GM19240 (cell line): Measurements from ENCODE around the gene TENM3.

Experiments used
- DNase-seq: peaks from one replicate; pipeline ENCODE4 v3.0.0; 2011; ENCODE audit warnings: low spot score; ENCODE audit not compliant: insufficient read length

TENM3 gene

DNA sequence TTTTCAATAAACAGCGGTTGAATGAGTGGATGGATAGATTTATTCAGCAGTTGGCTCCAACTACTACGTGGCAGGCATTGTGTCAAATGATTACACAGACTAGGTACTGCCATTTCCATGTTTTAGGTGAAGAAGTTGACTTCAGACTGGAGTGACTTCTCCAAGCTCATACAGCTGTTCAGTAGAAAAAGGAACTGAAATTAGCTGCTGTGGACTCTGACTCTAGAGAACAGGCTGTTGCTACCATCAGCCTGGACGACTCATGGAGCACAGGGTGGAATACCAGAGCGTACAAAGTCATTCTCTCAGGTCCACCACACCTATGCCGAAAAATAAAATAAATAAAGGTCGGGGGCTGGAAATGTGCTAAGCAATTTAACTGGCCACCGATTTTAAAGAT lies 45.3 kb downstream of the TENM3 start:
- DNase-seq, result no peak

DNA sequence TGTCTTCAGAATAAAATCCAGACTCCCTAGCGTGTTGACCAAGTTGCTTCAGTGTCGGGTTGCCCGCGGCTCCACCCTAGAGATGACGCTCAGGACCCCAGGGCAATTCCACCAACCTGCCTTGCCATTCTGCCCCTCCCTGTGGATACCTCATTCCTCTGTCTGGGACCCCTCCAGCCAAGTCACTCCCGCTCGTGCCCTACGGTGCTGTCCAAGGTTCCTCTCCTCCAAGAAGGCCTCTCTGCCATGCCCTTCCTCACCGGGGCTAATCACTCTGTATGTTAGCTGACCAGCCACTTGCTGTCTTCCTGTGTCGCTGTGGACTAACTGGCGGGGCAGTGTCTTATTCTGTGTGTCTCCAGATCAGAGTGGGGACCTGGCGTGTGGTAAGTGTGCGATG lies 46.6 kb downstream of the TENM3 start:
- DNase-seq, result no peak

DNA sequence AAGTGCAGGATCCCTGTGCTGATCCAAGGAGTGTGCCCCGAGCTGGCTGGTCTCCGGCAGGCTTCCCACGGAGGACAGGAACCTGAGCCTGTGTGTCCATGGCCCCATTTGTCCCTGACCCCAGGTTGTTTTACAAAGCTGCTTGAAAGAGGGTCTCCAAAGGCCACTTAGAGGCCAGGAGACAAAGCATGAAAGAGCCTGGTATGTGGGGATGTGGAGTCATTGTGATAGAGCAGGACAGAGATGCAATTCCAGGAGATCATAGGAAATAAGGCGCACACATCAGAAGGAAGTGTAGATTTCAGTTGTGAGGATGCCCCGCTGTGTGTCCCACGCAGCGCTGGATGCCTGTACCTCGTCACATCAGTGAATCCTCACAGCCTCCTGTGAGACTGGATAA lies 48.0 kb downstream of the TENM3 start:
- DNase-seq, result no peak

DNA sequence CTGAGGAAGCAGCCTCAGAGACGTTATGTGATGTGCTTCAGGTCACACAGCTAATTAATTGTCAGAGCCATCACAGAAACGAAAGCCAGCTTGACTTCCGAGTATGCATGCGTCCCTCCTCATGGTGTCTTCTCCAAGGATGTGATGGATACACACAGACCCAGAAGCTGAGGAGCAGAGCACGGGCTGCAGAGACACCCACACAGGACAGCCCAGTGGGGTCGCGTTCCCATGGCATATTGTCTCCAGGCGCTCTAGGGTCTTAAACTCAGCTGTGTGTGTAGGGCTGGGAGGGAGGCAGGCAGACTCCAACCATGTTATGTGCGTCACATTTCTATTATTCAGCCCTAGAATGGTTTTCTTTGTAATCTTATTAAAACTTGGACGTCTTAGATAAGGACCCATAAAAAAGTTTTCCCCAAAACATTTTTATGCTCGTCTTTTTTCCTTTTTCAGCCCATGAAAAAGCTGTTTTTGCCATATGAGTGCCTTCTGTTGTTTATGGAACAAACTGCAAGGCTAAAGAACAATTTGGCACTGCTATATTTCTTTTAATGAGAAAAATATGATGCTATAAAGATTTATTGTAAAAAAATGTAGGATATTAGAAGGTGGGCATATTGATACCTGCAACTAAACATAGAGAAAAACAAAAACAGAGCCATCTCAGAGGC lies 48.5 kb downstream of the TENM3 start:
- no peak for DNase-seq

DNA sequence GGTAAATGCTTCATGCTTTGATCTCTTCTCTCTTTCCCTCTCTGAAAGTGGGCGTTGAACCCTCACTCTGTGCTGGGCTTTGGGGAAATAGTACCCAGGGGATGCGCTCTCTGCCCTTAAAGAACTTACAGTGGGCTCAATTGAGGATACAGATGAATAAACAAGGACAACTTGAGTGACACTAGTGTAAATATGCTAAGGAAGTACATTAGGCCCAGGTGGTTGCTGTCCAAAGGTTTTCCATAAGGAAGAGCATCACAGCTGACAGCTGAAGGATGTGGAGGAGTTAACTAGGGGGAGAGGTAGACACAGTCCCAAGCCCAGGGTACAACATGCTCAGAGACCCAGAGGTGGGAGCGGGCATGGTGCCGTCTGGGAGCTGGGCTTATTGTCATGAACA lies 49.4 kb downstream of the TENM3 start:
- DNase-seq, result no peak

DNA sequence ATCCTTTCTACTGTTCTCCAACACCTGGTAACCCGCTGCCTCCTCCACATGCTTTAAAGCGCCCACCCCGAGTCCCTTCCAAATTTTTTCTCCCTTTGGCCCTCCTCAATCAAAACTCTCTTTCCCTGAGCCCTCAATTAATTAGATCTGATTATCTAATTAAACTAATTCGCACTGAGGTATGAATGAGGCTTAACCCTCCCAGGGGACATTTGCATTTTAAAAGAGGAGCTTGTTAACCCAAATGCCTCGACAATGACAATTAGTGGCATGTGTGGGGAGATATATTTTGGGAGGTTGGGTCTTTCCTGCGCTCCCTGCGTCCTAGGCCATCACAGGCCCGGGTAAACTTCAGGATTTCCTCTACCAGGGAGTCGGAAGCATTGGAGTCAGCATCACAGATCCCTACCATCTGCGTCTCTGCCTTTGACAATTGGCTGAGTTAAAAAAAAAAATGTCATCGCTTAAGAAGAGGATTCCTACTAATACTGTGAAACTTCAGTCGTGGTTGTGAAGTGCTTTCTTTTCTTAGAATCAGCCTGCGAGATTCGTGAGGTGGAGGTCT lies 50.6 kb downstream of the TENM3 start:
- no peak for DNase-seq

DNA sequence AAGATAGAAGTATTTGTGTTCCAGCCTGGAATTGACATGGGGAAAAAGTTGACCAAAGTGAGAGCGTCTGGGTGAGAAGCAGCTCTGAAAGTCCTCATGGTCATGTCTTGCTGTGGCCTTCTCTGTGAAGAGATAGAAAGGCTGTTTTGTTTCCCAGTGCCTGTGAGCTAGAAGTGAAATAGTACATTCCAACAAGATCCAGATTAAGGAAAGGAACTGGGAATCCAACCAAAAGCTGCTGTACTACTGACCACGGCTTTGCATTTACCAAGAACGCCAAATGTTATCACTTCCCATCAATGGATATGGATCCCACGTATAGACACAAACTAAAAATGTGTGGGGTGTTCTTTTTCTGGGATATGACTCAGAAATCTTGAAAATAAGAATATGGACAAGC lies 51.2 kb downstream of the TENM3 start:
- DNase-seq, result no peak

DNA sequence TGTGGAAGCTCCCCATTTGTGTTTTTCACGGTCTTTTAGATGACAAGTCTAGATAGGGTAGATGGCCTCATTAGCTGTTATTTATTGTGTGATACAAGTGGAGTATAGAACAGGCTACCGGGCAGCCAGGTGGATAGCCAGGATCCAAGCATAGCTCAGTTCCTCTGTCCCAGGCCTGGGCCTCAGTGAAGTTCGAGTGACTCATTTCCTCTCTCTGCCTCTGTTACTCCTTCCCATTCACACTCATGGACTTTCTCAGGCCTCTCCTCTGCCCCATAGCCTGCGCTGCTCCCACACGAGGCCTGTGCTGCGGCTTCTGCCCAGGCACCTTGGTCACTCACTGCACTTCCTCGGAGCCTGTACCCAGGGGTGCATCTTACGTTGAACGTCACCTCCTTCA lies 54.5 kb downstream of the TENM3 start:
- no peak for DNase-seq

DNA sequence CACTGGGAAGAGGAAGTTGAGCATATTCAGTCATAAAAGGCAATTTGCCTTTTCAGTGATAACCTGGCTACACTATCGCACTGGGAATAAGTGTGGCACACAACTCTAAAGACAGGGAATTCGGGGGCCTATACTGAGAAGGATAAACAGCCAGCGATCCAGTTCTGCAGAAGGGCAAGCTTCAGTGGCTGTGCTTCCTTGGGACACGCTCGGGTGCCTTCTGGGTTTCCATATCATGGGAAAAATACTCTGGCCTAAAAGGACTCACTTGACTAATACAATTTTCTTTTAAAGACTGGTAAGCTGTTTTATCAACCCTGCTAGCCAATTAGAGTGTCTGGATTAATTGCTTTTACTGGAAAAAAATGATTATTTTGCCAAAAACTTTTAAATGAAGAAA lies 58.5 kb downstream of the TENM3 start:
- no peak for DNase-seq

DNA sequence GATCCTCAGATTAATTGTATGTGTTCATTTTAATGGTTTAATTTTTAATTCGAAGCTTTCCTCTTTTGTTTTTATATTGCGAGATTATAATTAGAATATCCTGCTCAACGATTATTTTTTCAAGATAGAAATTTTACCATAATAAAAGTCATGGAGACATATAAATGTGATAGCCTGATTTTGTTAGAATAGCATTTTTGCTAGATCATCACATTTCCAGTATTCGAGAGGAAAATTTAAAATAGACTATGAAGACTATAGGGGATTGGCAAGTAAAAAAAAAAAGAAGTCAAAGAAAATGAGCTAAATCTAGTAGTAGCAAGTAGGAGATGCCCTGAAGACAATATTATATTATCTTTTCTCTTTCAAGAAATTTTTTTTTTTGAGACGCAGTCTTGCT lies 60.6 kb downstream of the TENM3 start:
- DNase-seq, result no peak

DNA sequence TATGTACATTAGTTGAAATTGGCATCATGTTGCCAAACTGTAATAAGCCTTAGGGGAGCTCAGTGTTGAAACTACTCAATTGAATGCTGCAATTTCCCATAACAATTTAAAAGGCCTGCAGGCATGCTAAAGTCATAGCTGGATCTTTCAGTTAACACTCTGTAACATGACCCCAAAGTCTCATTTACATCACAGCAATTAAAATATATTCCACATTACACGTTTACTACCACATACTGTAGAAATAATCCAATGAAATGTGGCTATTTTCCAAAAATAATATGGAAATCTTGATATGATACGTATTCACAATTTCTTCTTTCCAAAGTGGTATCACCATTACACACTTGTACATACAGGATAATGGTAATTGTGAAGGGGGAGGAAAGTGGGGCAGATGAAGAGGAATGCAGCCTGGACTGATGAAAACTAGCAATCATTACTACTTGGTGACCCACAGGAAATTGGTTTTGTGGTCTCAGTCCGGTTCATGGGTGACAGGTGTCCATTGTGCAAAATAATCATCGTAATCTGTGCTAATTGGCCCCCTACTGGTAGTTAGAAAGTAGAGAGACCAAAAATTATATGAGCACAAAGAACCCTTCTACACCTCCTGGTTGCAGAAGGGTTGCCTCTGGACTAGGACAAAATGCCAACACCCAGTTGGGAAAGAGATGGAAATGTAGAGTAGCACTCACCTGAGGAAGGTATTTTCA lies 63.7 kb downstream of the TENM3 start:
- no peak for DNase-seq

DNA sequence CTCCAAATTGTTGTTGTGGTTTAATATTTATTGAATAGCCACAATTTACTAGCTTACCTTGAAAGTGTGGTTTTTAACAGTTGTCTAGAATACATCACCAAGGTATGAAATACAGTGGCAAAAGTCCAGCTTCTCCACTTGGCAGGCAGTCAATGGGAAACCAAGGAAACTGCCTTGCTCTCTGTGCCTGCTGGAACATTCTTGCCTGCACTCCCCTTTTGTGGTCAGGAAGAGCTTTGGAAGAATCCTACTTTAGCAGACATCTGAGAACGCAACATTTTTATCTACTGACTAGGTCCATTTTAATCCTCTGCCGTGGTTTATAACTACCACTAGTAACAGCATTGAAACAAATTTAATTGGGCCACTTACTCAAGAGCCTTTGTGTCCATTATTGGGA lies 64.5 kb downstream of the TENM3 start:
- DNase-seq, result no peak

DNA sequence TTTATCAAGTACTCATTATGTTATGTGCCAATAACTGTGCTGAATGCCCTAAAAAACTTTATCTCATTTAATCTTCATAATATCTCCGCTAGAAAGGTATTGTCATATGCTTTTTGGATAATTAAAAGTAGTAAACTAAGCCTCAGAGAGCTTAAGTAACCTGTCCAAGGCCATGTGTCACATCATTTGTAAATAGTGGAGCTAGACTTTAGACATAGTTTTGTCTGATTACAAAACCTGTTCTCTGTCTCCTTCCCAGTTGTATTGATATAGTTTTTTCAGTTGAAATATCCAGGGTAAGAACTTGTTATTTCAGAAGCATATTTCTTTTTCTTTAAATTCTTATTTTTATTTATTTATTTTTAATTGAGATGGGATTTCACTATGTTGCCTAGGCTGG lies 66.7 kb downstream of the TENM3 start:
- no peak for DNase-seq

DNA sequence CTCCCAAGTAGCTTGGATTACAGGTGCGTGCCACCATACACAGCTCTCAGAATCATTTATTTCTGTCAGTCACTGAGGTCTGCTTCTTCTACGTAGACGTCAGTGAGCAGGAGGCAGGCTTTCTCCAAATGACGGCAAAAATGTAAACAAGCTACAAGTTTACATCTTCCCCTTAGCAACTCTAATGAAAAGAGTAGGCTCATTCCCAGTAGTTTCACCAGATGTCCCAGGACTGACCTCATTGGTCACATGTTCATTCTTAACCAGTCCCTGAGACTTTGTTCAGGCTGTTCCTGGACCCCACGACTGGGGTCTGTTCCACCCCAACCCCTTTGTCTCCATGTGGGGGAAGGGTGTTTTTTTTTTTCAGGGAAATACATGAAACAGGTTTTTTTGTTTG lies 67.1 kb downstream of the TENM3 start:
- DNase-seq, result no peak

DNA sequence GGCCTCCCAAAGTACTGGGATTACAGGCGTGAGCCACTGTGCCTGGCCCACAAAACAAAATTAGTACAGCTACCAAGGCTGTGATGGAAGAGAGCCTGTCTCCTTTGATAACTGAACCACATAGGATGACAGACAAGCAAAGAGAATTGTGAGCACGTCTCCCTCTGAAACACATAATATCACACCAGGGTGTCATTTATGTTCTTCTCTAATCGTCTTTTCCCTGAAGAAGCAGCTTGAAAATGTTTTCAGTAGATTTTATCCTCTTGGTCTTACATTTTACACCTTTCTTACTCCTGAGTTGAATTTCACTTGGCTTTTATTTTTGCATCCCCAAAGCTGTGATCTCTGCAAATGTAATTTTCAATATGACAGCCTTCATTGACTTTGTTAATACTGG lies 67.8 kb downstream of the TENM3 start:
- DNase-seq, result no peak

DNA sequence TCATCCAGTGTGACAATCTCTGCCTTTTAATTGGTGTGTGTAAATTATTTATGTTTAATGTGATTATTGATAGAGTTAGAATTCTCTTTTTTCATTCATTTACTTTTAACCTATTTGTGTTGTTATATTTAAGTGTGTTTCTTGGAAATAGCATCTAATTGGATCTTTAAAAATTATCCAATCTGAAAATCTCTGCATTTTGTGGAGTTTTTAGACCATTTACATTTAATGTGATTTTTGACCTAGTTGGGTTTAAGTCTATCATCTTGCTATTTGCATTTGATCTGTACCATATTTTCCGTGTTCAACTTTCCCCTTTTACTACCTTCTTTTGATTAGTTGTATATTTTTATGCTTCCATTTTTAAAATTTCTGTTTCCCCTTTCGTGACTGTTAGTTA lies 71.3 kb downstream of the TENM3 start:
- DNase-seq, result no peak

DNA sequence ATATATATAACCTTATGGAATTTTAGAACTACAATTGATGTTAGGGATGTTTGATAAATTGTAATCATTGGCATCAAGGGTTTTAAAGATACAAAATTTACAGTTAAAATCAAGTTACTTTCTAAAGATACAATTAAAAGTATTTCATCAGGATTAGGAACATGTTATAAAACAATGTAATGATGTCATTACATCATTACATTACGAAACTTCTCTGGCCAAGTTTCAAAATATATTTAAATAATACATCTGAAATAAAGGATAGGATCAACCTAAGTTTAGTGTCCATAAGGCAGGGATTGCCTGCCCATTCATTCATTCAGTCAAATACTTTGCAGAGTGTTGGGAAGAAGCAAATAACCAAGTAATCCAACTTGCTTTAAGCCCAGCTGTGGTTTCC lies 75.1 kb downstream of the TENM3 start:
- DNase-seq, result no peak

DNA sequence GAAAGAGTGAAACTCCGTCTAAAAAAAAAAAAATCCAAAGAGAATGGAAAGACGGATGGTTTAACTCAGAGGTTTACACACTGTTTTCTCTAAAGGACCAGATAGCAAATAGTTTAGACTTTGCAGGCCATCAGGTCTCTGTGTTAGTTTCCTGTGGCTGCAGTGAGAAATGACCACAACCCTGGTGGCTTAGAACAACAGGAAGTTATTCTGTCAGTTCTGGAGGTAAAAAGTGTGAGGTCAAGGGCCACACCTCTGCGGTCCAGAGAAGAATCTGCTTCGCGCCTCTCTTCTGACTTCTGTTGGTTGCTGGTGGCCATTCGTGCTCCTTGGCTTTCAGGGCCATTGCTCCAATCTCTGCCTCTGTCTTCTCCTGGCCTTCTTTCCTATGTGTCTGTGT lies 76.9 kb downstream of the TENM3 start:
- no peak for DNase-seq

DNA sequence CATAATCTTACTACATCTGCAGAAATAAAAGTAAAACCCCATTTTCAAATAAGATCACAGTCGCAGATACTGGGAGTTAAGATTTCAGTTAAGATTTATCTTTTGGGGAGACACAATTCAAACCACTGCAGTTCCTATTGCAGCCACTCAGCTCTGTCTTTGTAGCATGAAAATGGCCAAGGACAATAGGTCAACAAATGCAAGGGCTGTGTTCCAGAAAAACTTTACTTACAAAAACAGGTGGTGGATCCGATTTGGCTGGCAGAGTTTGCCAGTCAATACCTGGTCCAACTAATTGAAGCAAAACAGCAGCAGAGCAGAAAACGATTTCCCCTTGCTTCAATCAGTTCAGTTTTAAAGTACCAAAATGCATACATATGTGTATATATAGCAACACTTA lies 77.4 kb downstream of the TENM3 start:
- no peak for DNase-seq

DNA sequence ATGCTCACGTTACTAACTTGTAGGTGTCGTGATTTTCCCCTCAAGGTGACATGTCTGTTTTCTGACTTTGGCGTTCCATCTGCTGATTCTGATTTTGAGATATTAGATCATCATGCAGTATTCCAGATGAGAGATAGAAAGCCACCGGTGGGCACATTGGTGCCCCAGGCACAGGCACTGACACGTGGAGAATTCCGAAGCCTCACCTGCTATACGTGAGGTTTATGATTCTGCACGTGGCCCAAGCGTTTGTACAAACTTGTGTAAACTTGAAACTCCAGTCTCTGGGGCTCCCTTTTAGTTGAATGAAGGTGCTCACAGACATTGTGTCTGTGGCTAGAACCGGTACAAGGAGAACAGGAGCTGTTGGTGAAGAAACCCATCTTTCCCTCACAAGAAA lies 81.1 kb downstream of the TENM3 start:
- no peak for DNase-seq

DNA sequence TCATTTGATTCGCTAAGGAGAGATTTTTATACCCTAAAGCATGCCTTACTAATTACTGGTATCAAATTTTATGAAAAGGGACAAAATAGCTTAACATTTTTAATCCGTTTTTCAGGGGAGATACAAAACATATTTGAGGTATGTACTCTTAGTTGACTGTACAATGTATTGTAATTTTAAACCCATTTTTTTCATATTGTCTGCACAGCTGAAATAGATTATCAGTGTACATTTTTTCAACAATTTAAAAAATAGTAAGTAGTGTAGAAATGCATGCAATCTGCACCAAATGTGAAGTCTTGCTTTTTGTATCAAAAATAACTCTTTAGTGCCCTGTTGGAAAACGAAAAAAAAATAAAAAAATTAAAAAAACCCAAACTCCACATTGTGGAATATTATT lies 82.2 kb downstream of the TENM3 start:
- no peak for DNase-seq

DNA sequence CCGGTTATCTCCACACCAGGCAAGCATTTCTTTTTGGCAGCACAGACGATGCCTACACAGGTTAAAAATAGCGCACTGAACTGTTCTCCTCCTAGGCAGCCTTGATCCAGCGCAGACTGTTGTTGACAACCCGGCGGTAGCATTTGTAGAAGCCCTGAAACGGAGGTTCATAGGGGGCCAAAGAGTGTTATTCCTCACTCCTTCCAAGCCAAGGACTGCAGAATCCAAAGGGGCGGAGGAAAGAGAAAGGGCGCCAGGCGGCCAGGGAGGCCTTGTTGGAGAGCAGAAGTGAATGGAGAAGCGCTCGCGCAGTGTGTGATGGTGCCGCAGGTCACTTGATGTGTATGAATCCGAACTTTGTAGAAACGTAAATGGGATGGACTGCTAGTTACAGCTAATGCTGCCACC lies 82.7 kb downstream of the TENM3 start:
- no peak for DNase-seq

DNA sequence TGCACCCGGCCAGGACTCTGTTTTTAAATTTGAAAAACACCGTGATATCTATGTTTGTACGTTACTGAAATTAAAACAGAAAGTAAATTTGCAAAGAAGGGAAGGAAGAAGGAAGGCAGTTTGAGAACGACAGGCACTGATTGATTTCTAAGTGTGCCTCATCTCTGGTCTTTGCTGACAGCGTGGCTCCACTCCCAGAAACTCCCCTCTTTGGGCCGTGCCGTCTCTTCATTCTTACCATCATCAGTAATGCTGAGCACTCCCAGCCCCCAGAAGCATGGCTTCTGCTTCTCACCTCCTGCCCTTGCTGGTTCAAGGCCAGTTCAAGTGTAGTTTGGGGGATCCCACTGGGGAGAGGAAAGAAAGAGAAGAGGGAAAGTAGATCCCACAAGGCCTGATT lies 85.3 kb downstream of the TENM3 start:
- no peak for DNase-seq
